ENCODE results near the gene SPAG6. TPM values are rescaled to one million over a fixed set of nuclear protein-coding genes. Genes with fewer than 3 reads are reported as not detected.

SPAG6 gene
- total RNA-seq, 4 donors from 2014 or later = 0.29 to 3.9 (median 0.49) TPM; not detected in 1

- DNase-seq = no peak
- no peaks in the 10 kb centered on the region for H3K9me3 ChIP-seq
- H3K27me3 ChIP-seq = peaks cover 67 to 84% of the 10 kb centered on the region in 2 donors
- peaks cover under 1 to 4% of the 10 kb centered on the region in 2 donors for H3K4me1 ChIP-seq
- intact Hi-C loops (cut with DNase I; ENCODE audit: low total_unique reads) = no loop called here
- peak overlapping the region; percentile 83 to 97 for H3K27ac ChIP-seq
- H3K36me3 ChIP-seq = no peaks in the 10 kb centered on the region
- TF ChIP-seq POLR2A (IDR thresholded peaks at IDR 0.05) (no peak), CTCF (IDR thresholded peaks at IDR 0.05) (peak in 1 of 4 experiments; percentile 1)
- peak overlapping the region; percentile 54 to 94 for H3K4me3 ChIP-seq
These were observed 3.9 kb upstream of the SPAG6 start for GRCh38 chr10:22341190-22341925.

- intact Hi-C loops (cut with DNase I; ENCODE audit: low total_unique reads) = no loop called here
These were observed 3.4 kb upstream of the SPAG6 start for GRCh38 chr10:22341926-22342196.

GRCh38 chr10:22342421-22342820 lies 2.9 kb upstream of the SPAG6 start:
- no peak for TF ChIP-seq CTCF (IDR thresholded peaks at IDR 0.05)
- TF ChIP-seq POLR2A (IDR thresholded peaks at IDR 0.05) = no peak
- intact Hi-C loops (cut with DNase I; ENCODE audit: low total_unique reads) = no loop called here
- DNase-seq = no peak
- Histone ChIP-seq H3K27ac (no peak overlapping the region), H3K4me1 (peaks cover 0 to 4% of the 10 kb centered on the region in 2 donors), H3K27me3 (peaks cover 56 to 81% of the 10 kb centered on the region in 2 donors), H3K4me3 (no peak overlapping the region), H3K36me3 (no peaks in the 10 kb centered on the region), H3K9me3 (no peaks in the 10 kb centered on the region)

More at GRCh38 chr10:22341926-22342196, 3.4 kb upstream of the SPAG6 start:
- H3K4me3 ChIP-seq = no peak overlapping the region
- DNase-seq = no peak
- H3K9me3 ChIP-seq = no peaks in the 10 kb centered on the region
- H3K36me3 ChIP-seq = no peaks in the 10 kb centered on the region
- H3K4me1 ChIP-seq = peaks cover 0 to 4% of the 10 kb centered on the region in 2 donors
- no peak overlapping the region for H3K27ac ChIP-seq
- peaks cover 62 to 84% of the 10 kb centered on the region in 2 donors for H3K27me3 ChIP-seq
- TF ChIP-seq CTCF (IDR thresholded peaks at IDR 0.05) = no peak
- no peak for TF ChIP-seq POLR2A (IDR thresholded peaks at IDR 0.05)

GRCh38 chr10:22343731-22344130 lies 1.6 kb upstream of the SPAG6 start:
- no peak for DNase-seq
- no peaks in the 10 kb centered on the region for H3K9me3 ChIP-seq
- H3K27me3 ChIP-seq = peaks cover 43 to 68% of the 10 kb centered on the region in 2 donors
- H3K4me3 ChIP-seq = no peak overlapping the region
- no peak overlapping the region for H3K27ac ChIP-seq
- H3K36me3 ChIP-seq = no peaks in the 10 kb centered on the region
- TF ChIP-seq CTCF (IDR thresholded peaks at IDR 0.05) = no peak
- intact Hi-C loops (cut with DNase I; ENCODE audit: low total_unique reads) = no loop called here
- H3K4me1 ChIP-seq = peaks cover 0 to 4% of the 10 kb centered on the region in 2 donors

- DNase-seq = no peak
- TF ChIP-seq CTCF (IDR thresholded peaks at IDR 0.05) = no peak
- TF ChIP-seq POLR2A (IDR thresholded peaks at IDR 0.05) = no peak
- Histone ChIP-seq H3K4me3 (no peak overlapping the region), H3K27me3 (peaks cover 40 to 63% of the 10 kb centered on the region in 2 donors), H3K9me3 (no peaks in the 10 kb centered on the region), H3K4me1 (peaks cover 0 to 4% of the 10 kb centered on the region in 2 donors), H3K36me3 (no peaks in the 10 kb centered on the region), H3K27ac (no peak overlapping the region)
- intact Hi-C loops (cut with DNase I; ENCODE audit: low total_unique reads) = no loop called here
These were observed 1.0 kb upstream of the SPAG6 start for GRCh38 chr10:22344249-22344648.

All from uterus (tissue), 4 donors.